Measurements from ENCODE around the gene F11.
"Not testable (repeated sequence)": the region's sequence is repeated elsewhere in the genome, so short reads cannot be mapped to it uniquely, and the experiment has no call there.

F11 gene

DNA sequence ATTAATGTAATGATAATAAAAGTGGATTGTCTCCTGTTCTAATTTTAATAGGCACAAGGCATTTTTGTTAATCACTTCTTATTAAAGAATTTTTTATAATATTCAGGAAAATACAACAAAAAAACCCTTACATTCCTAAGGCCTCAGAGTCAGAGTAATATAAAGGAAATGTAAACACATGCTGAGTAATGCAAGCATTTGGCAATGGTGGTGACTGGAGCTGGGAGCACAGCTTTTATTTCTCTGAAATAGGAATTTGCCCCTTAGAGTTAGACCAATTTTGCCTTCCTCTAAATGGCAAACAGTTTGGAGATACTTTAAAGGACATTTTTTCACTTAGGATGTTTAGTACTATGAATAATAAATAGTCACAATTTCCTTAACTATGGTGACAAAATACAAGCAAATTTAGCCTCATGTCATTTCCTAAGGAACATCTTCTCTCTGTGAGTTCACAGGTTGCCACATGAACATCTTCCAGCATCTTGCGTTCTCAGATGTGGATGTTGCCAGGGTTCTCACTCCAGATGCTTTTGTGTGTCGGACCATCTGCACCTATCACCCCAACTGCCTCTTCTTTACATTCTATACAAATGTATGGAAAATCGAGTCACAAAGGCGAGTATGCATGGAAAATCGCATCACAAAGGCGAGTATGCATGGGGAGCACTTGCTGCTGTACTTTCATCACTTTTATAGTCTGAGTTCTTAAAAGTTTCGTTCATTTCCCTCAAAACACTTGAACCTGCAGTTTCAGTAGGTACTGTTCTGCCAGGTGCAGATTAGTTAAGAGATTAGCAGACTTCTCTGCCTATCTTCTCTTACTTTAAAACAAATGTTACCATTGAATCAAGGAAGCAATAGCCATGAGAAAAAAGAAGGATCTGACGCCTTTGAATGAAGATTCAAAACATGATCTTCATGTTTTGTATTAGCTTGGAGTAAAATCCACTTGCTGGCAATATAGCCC is 15.9 kb upstream of the F11 start:
- no peak for DNase-seq (ENCODE audit: low read depth)

DNA sequence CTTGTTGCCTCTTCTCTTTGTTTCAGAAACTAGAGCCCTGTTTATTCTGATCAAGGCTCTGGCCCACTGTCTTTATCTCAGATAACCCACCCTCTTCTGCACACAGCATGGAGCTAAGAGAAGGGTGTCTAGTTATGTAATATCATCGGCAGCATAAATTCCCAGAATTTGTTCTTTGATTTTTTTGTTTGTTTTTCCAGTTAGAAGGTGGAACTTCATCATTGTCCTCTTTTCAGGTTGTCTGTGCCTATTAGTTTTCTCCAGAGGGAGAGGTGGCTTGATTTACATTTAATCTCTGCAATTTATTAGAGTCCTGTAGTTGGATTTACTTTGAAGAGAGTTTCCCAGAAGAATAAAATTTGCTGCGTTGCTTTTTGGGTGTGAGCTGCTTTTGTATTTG is 15.2 kb upstream of the F11 start:
- no peak for DNase-seq (ENCODE audit: low read depth)

DNA sequence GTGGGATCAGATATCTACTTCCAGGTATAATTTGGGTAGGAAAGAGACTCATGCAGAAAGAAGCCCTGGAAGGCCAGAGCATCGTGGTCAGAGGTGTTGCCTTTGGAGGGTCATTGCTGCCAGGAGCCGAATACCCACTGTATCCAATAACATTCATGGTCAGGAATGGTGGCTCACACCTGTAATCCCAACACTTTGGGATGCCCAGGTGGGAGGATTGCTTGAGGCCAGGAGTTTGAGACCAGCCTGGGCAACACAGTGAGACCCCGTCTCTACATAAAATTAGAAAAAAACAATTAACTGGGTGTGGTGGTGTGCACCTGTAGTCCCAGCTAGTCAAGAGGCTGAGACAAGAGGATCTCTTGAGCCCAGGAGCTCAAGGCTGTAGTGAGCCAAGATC is 10.9 kb upstream of the F11 start:
- DNase-seq (ENCODE audit: low read depth): no peak

DNA sequence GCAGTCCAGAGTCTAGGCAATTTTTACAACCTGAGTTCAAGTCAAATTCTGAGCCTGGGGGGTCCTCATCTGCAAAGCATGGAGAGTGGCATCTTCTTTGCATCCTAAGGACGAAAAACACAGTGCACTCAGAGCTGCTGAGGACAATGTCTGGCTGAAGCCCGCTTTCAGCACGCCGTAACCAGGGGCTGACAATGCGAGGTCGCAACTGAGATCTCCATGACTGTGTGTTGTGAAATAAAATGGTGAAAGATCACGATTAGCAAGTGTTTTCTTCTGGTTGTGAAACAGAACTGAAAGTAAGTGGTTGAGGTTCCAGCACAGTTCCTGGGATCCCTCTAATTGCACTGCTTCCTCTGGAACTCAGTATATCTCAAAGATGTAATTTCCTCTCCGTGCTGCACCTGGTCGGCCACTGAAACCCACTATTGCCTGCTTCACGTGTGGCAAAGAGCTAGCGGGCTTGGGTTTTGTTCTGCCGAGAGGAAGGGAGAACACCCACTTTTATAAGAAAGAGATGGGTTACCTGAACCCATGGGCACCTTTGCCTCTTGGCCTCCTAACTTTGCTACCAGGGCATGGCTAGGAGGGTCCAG is 7.7 kb upstream of the F11 start:
- DNase-seq (ENCODE audit: low read depth): no peak

DNA sequence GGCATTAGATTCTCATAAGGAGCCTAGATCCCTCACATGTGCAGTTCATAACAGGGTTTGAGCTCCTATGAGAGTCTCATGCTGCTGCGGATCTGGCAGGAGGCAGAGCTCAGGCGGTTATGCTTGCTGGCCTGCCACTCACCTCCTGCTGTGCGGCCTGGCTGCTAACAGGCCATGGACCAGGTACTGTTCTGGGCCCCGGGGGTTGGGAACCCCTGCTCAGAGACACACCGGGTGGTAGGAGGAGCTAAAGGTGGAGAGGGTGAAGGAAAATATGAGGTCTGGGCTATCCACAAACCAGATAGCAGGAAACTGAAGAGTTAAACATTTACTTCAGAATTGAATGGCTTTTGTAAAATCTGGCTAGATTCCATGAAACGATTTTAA is 5.9 kb upstream of the F11 start:
- no peak for DNase-seq (ENCODE audit: low read depth)

DNA sequence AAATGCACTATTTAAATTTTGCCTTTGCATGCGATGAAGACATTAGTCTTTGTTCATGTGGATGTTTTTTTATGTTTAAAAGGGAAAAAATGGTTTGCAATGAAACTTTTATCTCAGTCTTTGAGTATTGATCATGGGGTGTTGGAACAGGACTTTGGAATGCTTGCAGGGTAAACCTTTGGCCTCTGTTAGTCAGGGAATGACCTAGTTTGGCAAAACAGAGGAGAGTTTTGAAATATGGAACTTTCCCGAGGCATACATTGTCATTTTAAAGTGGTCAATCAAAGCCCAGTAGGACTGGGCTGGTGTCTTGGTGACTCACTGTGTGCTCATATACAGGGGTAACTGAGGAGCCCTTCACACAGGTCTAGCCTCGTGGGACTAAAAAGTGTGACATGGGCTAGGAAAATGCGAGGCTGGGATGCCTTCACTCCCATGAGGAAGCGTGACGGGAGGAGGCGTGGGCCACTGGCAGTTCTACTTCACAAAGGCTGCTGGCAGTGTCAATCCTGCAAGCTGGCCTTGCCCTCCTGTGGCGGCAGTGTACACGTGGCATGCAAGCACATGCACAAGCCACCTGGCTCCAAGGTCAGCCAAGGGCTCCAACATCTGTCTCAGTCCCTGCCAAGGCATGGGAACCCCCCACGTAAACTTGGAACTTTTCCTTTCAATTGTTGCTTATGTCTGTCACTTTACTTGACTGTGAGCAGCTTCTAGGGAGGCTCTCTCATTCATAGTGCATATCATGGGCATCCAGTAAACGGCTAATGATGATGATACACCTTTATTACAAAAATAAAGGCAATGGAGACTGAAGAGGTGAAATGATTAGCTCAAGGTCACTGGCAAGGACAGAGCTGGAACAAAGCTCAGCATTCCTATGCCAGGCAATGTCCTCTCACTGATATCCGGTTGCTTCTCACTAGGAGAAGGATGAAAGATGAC is 5.2 kb upstream of the F11 start:
- no peak for DNase-seq (ENCODE audit: low read depth)

DNA sequence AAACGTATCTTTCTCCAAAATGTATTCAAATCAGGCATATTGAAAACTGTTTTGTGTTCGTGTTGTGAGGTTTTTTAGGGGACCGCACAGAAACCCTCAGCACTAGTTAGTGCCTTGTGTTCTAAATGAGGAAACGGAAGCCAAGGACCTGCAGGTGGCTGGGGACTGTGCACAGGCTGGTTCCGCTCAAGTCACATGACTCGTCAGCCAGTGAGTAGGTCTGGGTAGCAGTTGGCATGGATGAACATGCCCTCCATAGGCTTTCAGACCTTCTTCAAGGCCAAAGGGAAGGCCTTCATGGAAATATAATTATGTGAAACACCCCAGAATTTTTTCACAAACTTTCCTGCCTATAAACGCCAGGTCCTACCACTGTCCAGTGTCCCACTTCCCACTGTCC is 1.3 kb upstream of the F11 start:
- DNase-seq (ENCODE audit: low read depth): no peak

DNA sequence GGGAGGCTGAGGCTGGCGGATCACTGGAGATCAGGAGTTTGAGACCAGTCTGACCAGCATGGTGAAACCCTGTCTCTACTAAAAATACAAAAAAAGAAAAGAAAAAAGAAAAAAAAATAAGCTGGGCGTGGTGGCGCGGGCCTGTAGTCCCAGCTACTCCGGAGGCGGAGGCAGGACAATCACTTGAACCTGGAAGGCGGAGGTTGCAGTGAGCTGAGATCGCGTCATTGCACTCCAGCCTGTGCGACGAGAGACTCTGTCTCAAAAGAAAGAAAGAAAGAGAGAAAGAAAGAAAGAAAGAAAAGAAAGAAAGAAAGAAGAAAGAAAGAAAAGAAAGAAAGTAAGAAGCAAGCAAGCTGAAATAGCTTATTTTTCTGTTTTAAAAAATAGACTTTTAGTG is 739 bp upstream of the F11 start:
- not testable (repeated sequence) for DNase-seq (ENCODE audit: low read depth)

DNA sequence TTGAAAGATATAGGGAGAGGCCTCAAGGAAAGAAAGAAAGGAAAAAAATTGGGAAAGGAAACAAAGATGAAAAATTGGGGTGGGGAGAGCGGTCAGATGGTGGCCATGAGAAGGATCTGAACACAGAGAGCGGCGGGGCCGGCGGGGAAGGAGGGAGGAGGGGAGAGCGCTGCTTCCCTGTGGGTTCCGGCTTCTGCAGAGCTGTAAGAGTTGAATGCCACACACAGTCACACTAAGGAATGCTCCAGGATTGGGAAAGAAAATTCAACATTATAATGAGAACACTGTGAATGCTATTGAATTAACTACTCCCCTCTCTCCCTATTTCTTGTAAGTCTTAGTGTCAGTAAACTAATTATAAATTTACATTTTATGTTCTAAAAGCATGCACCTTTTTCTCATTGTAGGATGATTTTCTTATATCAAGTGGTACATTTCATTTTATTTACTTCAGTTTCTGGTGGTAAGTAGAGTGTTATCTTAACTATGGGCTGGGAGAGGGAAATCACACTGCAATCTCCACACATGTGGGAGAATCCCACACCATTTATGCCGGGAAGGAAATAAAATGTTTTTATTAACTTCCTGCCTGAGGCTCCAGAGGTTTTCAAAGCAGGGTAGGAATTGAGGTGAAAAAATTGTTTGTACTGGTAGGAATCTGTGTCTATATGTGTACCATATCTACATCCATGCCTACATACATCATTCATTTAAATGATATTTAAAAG is 904 bp downstream of the F11 start:
- no peak for DNase-seq (ENCODE audit: low read depth)

DNA sequence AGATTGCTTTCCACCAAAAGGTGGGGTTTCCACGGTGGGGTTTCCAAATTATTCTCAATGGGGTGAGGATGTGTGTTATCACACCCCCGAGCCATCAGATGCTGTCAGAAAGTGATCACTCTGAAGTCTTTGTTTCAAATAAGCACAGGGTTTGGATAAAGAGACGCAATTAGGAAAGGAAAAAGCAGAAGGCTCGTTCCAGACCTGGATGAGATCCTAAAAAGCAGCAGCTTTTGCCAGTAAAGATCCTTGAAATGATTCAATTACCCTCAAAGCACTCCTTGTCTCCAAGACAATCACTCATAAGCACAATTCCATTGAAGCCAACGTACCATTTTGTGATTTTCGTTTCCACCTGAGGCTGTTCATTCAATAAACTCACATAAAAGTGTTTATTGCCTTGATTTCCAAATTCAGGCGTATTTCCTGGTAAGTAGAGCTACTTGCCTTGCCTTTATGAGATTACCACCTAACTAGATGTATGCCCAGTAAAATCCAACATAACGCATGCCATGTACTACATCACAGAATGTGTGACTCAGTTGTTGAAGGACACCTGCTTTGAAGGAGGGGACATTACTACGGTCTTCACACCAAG is 5.2 kb downstream of the F11 start:
- no peak for DNase-seq (ENCODE audit: low read depth)

DNA sequence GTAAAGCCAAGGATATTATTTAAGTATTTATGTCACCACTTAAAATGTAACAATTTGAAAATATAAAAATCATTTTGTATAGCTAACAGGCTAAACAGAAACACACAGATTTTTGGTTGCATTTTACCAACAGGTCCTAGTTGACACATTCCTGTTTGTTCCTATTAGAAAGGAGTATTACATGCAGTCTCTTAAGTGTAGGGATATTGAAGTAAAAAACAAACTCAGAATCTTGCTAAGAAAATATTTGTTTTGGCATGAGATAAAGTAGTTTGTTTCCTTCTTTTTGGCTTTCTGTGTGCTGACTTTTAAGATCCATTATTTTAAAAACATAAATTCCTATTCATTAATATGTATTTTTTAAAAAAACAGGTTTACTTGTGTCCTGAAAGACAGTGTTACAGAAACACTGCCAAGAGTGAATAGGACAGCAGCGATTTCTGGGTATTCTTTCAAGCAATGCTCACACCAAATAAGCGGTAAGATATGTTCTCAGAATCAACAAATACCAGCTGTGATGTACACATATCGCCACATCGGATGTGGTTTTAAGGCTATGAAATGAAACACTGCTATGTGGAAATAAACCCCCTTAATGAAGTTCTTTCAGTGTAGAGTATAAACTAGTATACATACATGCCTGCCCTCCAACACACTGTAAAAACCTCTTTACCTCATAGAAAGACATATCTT is 6.9 kb downstream of the F11 start:
- no peak for DNase-seq (ENCODE audit: low read depth)

DNA sequence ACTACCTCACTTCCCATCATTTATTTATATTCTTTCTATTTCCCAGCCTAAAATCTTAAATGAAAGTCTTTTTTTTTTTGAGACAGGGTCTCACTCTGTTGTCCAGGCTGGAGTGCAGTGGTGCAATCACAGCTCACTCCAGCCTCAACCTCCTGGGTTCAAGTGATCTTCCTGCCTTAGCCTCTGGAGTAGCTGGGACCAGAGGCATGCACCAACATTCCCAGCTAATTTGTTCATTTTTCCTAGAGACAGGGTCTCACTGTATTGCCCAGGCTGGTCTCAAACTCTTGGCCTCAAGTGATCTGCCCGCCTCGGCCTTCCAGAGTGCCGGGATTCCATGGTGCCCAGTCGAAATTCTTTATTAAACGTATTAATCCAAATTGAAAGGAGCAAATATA is 7.4 kb downstream of the F11 start:
- DNase-seq (ENCODE audit: low read depth): not testable (repeated sequence)

DNA sequence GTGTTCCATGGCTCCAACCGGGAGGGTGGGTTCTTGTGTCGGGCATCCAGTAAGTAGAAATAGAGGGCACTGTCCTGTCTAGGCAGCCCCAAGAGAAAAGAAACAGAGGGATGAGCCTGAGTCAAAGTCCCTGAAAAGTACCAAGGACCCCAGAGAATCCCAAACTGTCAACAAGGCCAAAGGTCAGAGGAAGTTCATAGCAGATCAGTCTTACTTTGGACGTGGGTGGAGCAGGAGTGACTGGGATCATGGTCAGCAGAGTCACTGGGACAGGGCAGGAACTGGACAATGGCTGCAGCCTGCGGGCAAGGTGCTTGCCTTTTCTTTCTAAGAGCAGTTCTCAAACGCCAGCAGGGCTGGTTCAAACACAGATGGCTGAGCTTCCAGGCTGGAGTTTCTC is 17.3 kb downstream of the F11 start:
- DNase-seq (ENCODE audit: low read depth): no peak

DNA sequence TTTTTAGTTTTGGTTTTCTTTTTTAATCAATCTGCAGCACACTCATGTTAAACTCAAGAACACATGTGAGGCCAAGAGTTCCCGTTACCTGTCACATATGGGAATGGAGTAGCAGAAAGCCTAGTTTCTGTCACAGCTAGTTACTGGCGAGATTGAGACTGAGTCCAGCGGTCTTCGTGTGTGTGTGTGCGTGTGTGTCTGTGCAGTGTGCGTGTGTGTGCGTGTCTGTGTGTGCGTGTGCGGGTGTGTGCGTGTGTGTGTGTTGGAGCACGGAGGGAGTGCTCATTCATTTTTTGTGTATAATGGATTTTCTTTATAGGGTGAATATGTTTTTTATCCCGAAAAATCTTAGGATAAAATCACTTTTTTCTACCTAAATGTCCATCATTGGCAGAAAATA is 19.2 kb downstream of the F11 start:
- no peak for DNase-seq (ENCODE audit: low read depth)

DNA sequence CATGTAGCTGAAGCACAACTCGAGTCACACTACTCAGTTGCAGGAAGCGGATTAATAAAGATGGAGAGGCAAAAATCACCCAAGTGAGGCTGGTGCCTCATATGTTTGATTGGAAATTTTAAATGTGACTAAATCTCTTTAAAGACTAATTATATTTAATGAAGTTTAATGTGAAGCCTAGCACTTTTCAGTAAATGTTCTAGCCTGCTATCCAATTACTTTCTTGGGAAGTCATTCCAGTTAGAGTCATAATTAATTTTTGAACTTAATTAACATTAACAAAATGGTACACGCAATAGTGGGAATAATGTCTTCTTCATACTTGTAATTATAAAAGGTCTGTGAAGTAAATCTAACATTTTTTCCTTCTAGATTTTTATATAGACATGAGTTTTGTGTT is 20.6 kb downstream of the F11 start:
- no peak for DNase-seq (ENCODE audit: low read depth)

DNA sequence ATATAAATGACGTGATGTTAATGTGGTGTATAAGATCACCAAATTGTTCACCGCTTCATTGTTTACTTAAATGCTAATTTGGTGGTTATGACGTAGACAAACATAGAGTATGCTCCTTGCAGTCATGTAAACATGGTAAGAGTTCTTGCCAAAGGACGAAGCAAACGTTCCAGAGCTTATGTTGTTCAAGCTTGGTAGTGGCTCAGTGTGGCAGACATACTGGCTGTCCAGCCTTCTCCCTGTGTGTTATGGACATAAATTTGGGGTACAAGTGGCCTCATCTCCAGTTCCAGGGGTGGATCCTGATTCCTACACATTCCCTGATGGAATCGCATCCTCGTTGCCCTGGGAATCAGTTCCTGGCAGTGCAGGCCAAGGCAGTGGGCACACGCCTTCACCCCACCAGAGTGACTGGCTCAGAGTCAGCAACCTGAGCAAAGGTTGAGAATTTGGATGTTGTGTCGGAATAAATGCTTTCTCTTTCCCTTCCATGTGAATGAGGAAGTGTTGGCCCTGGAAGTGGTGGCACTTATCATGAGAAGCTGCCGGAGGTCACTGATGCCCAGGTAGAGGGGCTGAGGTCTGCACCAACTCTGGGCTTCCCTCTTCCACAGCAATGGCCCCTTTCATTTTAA is 25.4 kb downstream of the F11 start:
- no peak for DNase-seq (ENCODE audit: low read depth)

DNA sequence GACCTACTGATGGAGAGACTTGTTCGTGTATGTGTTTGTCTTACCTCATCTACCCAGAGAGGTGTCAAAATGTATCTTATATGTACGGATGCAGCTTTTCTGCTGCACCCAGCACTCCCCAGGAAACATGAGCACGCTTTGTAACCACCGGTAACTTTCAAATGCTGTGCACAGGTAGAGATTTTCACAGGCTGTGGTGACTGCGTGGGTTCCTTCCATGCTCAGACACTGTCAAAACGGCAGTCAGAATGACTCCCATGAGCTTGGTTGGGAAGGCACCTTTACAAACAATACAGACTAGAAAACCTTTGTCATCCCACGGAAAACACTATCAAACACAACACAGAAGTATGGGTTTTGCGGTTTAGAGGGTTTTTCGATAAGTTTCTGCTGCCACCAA is 28.2 kb downstream of the F11 start:
- DNase-seq (ENCODE audit: low read depth): no peak

DNA sequence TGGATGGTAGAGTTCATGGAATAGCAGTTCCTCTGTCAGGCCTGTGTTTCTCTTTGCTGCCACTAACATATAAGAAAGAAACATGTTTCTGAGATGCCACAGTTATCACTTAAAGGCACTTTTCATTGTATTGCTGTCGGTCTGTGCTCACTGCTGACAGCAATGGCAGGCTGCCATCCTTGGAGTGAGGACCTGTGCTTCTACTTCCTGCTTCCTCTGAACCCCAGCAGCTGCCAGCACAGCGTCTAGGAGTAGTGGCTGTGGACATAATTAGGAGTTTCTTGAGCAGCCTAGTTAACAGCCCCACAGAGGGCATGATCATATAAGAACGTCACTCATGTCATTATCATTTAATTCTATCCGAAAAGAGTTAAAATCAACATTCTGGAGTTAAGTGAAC is 30.5 kb downstream of the F11 start:
- no peak for DNase-seq (ENCODE audit: low read depth)

DNA sequence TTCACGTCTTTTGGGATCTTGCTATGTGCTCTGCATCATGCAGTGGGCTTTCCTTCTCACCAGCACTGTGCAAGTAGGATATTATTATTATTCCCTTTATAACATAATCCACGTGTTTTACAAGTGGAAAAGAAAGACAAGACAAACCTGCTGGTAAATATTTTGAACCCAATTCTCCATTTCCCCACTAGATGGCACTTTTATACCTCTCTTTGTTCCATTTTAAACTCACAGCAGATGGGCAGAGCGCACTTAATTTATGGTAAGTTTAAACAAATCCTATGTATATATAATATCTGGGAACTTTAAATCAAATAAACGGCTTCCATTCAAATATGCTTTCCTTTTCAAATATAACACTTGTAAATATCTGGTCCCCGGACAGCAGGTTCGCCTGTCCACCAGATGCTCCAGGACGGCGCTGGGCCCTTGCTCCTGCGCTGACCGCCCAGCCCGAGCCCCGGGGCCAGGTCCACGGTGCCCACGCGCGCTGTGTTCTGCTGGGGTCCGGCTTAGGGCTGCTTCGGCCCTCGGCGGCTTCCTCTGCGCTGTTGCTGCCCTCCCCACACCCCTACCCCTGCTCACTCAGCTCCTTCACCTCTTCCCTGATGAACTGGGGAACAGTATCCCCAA is 31.1 kb downstream of the F11 start:
- DNase-seq (ENCODE audit: low read depth): no peak
